ENCODE measurements around the gene PLCXD3. TPM values are rescaled to one million over a fixed set of nuclear protein-coding genes. Genes with fewer than 3 reads are reported as not detected.

Gene PLCXD3
- total and polyA plus RNA-seq, 10 of the 15 experiments (the other 5 are each of a cell fraction or from before 2014, with no cell fraction given): not detected

DNA sequence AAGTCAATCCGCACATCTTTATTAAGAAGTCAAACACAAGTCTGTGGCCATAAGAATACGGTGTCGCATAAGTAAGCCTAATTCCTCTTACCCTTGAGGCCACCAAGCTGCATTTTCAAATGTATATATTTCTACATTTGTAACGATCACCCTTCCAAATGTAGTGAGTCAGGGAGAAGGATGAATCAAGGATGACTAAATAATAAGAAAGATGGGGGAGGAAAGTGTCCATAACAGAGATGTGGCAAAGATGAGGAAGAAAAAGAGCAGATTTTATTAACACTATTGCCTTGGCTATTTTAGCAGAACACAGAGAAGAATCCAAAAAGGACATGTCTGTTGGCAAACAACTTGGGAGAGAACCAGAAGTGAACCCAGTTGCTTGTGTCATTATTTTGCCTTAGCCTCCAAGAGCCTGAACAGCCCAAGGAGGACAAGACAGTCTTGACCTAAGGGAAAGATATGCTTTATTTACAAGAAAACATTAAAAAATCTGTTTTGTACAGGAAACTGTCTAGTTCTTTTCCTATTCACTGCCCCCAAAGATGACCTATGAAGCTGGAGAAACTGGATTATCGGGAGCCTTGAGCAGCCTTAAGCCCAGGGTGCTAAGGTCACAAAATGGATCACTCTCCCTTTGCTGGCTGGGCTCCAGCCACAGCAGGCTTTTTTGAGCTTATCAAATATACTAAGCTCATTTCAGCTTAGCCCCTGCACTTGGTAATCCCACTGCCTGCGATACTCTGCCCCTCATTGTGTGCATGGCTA is 101.5 kb downstream of the PLCXD3 start:
- 46% methylated on average over 6 of the region's 6 CpGs for WGBS (ENCODE audit: insufficient coverage, insufficient replicate concordance, low lambda C conversion rate, missing lambda C conversion rate)
- H4K20me1 ChIP-seq (ENCODE audit: control insufficient read depth, insufficient read depth): no peaks in the 10 kb centered on the region
- no peaks in the 10 kb centered on the region for H3K79me2 ChIP-seq (ENCODE audit: control insufficient read depth, insufficient read depth, low read length)
- no TSS peak for BruUV-seq (replicated peaks)
- no peaks in the 10 kb centered on the region for H3K9me3 ChIP-seq (replicated peaks; ENCODE audit: control insufficient read depth, insufficient read depth, low read length)
- no peak for ATAC-seq
- SMC1A ChIA-PET (ENCODE audit: uncharacterized antibody, unreplicated experiment): no interaction called here
- no peak overlapping the region for H2AFZ ChIP-seq (ENCODE audit: control insufficient read depth, low read depth, low read length)
- in situ Hi-C loops (cut with MboI) (no loop called here), intact Hi-C loops (cut with micrococcal nuclease; ENCODE audit: unreplicated experiment) (no loop called here)
- DNase-seq (ENCODE audit: low read depth, low spot score): no peak
- H3K4me3 ChIP-seq: no peak overlapping the region
- no peak overlapping the region for H3K4me2 ChIP-seq (ENCODE audit: control insufficient read depth, insufficient read depth)
- H3K9ac ChIP-seq (ENCODE audit: control insufficient read depth, insufficient read depth, low read length): no peak overlapping the region
- FAIRE-seq: no peak
- no peaks in the 10 kb centered on the region for H3K27me3 ChIP-seq (replicated peaks in 1 of 2; ENCODE audit: control insufficient read depth in 2 of 2, insufficient read depth in 2 of 2, low read length in 1 of 2)
- RAD21 ChIA-PET (ENCODE audit: unreplicated experiment): no interaction called here
- no peaks in the 10 kb centered on the region for H3K4me1 ChIP-seq (ENCODE audit: control insufficient read depth, insufficient read depth, low read length)
- TF ChIP-seq POLR2AphosphoS5 (IDR thresholded peaks at IDR 0.05; ENCODE audit: low read length) (no peak), HCFC1 (IDR thresholded peaks at IDR 0.05; ENCODE audit: low read length) (no peak), PAX5 (IDR thresholded peaks at IDR 0.05; ENCODE audit: borderline replicate concordance, low read depth, low read length) (no peak), ZBTB11 (CRISPR knock-in tag; IDR thresholded peaks at IDR 0.05) (no peak), CHD1 (IDR thresholded peaks at IDR 0.05; ENCODE audit: low read depth, low read length) (no peak), CTCF (IDR thresholded peaks at IDR 0.05 in 2 of 3, conservative IDR thresholded peaks at IDR 0.05 in 1 of 3; ENCODE audit: control insufficient read depth in 2 of 3, extremely low read depth in 1 of 3, insufficient read depth in 1 of 3, low read depth in 3 of 3, low read length in 3 of 3) (no peak), POLR2AphosphoS2 (IDR thresholded peaks at IDR 0.05; ENCODE audit: low read depth, low read length) (no peak), NR2F1 (conservative IDR thresholded peaks at IDR 0.05) (no peak), PML (IDR thresholded peaks at IDR 0.05; ENCODE audit: low read length) (no peak), MTA3 (IDR thresholded peaks at IDR 0.05; ENCODE audit: borderline replicate concordance, low read length) (no peak)
- CTCF ChIA-PET: no interaction called here
- no peaks in the 10 kb centered on the region for H3K36me3 ChIP-seq (ENCODE audit: control insufficient read depth in 2 of 2, insufficient read depth in 2 of 2, low read length in 1 of 2)
- H3K27ac ChIP-seq (ENCODE audit: control insufficient read depth, insufficient read depth): no peak overlapping the region
- POLR2A ChIA-PET: no interaction called here
